Dermis microvascular lymphatic vessel endothelial cell (primary cell): ENCODE results near the gene ZNF578. TPM values are rescaled to one million over a fixed set of nuclear protein-coding genes. Genes with fewer than 3 reads are reported as not detected.
"Not testable (repeated sequence)": the region's sequence is repeated elsewhere in the genome, so short reads cannot be mapped to it uniquely, and the experiment has no call there.

Experiments
- DNase-seq, 2 donors: peaks; one replicate each; pipeline versions ENCODE4 v3.0.0 to v3.0.0-alpha.2; 2010; ENCODE audit warnings: low read depth in 2 of 2
- total RNA-seq: library from RNA; depleted of rRNA; stranded (reverse); fragments of >200 nt; gene quantifications from 2 replicates; pipeline ENCODE4 v1.2.1, GENCODE V29; 2014

The ZNF578 gene
- total RNA-seq, 1 donor from 2014 or later = 0.64 TPM

GRCh38 chr19:52558732-52559445 is 105.5 kb downstream of the ZNF578 start:
- DNase-seq = not testable (repeated sequence)

DNA sequence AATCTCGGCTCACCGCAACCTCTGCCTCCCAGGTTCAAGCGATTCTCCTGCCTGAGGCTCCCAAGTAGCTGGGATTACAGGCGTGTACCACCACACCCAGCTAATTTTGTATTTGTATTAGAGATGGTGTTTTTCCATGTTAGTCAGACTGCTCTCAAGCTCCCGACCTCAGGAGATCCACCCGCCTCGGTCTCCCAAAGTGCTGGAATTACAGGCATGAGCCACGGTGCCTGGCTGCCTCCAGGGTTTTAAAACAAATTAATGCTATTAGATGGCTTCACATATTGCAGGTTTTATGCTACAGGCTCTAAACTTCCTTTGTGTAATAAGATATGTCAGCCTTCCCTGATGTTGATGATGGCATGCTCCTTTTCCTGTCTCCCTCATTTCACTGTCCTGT is 108.3 kb downstream of the ZNF578 start:
- DNase-seq = not testable (repeated sequence)

Other genes with a start within 250 kb of the ZNF578 start
- 5.4 and 10.4 TPM in 2 replicates for gene ZNF766, start 184.0 kb upstream of the ZNF578 start, total RNA-seq
- gene ZNF480, start 156.4 kb upstream of the ZNF578 start, total RNA-seq = 3.2 and 5.2 TPM in 2 replicates
- 1.7 and 2.0 TPM in 2 replicates for gene ZNF610, start 117.3 kb upstream of the ZNF578 start, total RNA-seq
- gene ZNF880, start 83.6 kb upstream of the ZNF578 start, total RNA-seq = 18.0 and 19.0 TPM in 2 replicates
- 7.3 and 9.1 TPM in 2 replicates for gene ZNF528, start 55.7 kb upstream of the ZNF578 start, total RNA-seq
- not detected in 2 replicates for gene ZNF534, start 24.4 kb upstream of the ZNF578 start, total RNA-seq
- gene ZNF808, start 74.1 kb downstream of the ZNF578 start, total RNA-seq = 10.3 and 11.3 TPM in 2 replicates
- gene ZNF701, start 116.7 kb downstream of the ZNF578 start, total RNA-seq = 9.5 and 12.3 TPM in 2 replicates
- 23.9 and 30.3 TPM in 2 replicates for gene ZNF83, start 184.8 kb downstream of the ZNF578 start, total RNA-seq